ENCODE data around the gene MAP3K9. TPM values are rescaled to one million over a fixed set of nuclear protein-coding genes. Genes with fewer than 3 reads are reported as not detected.
"Not testable (repeated sequence)": the region's sequence is repeated elsewhere in the genome, so short reads cannot be mapped to it uniquely, and the experiment has no call there.

The MAP3K9 gene
- 2.9 TPM for polyA plus RNA-seq (2013, experiment 1 of 2)
- 1.7 TPM for polyA plus RNA-seq (2013, experiment 2 of 2)

- 0% methylated on average over 59 to 83 of the region's 89 CpGs for WGBS, 2 experiments (ENCODE audit: insufficient coverage in 2 of 2)
- Histone ChIP-seq H3K36me3 (ENCODE audit: control insufficient read depth, insufficient read depth, low read length) (no peaks in the 10 kb centered on the region), H3K27ac (ENCODE audit: low read depth, low read length, severe bottlenecking) (peak within 1 kb of the TSS; percentile 18), H3K9me3 (ENCODE audit: control insufficient read depth, low read length) (no peaks in the 10 kb centered on the region), H3K4me3 (ENCODE audit: extremely low read depth, insufficient read depth, low read length, poor library complexity, severe bottlenecking) (peak within 1 kb of the TSS; percentile 69), H3K4me1 (ENCODE audit: control insufficient read depth, insufficient read depth, low read length, poor library complexity, severe bottlenecking) (no peaks in the 10 kb centered on the region)
These were observed at the start of gene MAP3K9 for GRCh38 chr14:70809225-70810219. Gene MAP3K9 (minus strand): TSS chr14:70809513. CDS start chr14:70809171, 342 bp downstream.

DNA sequence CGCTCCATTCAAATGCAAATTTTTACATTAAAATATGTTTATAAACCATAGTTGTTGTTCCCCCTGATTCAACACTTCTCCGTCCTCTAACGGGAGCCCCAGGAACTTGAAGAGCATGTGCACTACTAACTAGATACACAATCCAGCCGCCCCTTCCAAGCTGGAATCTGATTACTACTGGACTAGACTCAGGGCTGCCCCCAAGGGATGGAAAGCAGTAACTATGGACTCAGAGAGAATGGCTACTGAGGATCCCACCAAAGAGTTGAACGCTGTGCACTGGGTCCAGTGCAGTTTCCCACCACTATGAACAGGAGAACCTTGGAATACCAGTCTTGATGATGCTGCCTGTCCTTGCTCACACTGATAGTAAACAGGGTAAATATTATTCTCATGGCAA, 49.3 kb upstream of the MAP3K9 start:
- Histone ChIP-seq H3K36me3 (ENCODE audit: control insufficient read depth, insufficient read depth, low read length) (no peaks in the 10 kb centered on the region), H3K4me3 (ENCODE audit: extremely low read depth, insufficient read depth, low read length, poor library complexity, severe bottlenecking) (no peak overlapping the region), H3K4me1 (ENCODE audit: control insufficient read depth, insufficient read depth, low read length, poor library complexity, severe bottlenecking) (no peaks in the 10 kb centered on the region), H3K9me3 (ENCODE audit: control insufficient read depth, low read length) (no peaks in the 10 kb centered on the region), H3K27ac (ENCODE audit: low read depth, low read length, severe bottlenecking) (no peak overlapping the region)
- whole genome bisulfite sequencing, 2 experiments (ENCODE audit: insufficient coverage in 2 of 2) = 71 to 83% methylated on average over 1 to 2 of the region's 5 CpGs

DNA sequence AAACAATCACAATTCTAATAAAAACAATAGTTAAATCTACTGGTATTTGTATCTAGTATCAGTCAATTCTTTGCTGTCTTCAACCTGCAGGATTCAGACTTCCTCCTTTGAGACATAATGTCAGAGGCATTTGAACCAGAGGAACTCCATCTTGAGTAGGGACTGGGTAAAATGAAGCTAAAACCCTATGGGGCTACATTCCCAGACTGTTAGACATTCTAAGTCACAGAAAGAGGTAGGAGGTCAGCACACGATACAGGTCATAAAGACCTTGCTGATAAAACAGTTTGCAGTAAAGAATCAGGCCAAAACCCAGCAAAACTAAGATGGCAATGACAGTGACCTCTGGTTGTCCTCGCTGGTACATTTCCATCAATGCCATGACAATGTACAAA, 48.2 kb upstream of the MAP3K9 start:
- H3K4me3 ChIP-seq (ENCODE audit: extremely low read depth, insufficient read depth, low read length, poor library complexity, severe bottlenecking) = no peak overlapping the region
- no peak overlapping the region for H3K27ac ChIP-seq (ENCODE audit: low read depth, low read length, severe bottlenecking)
- no peaks in the 10 kb centered on the region for H3K4me1 ChIP-seq (ENCODE audit: control insufficient read depth, insufficient read depth, low read length, poor library complexity, severe bottlenecking)
- WGBS, 2 experiments (ENCODE audit: insufficient coverage in 2 of 2) = 100% methylated on average over 1 to 2 of the region's 2 CpGs
- H3K9me3 ChIP-seq (ENCODE audit: control insufficient read depth, low read length) = no peaks in the 10 kb centered on the region
- H3K36me3 ChIP-seq (ENCODE audit: control insufficient read depth, insufficient read depth, low read length) = no peaks in the 10 kb centered on the region

DNA sequence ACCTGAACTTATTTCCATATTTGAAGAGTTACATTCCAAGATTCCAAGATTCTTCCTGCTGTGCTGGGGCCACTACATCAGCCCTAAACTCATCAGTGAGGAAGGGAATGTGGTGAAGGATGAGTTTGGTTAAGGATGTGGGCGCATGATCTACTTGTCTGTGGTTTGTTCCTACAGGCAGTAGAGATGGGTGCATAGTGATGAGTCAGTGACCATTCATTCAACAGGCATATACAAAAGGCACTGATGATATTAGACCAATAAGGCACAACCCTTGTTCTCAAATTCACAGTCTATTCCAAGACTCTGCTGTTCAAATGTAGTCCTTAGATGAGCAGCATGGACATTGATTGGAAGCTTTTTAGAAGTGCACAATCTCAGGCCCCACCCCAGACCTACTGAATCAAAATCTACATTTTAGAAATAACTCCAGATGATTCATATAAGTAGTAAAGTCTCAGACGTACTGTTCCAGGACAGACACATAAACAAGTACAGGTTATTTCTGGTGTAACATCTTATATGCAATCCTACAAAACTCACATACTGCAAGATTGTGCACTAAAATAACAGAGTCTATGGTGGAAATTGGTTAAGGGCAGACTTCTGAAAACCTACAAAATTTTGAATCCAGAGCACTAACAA, 47.7 kb upstream of the MAP3K9 start:
- WGBS, 2 experiments (ENCODE audit: insufficient coverage in 2 of 2) = no CpG with 5 or more reads among the region's 2 CpGs

GRCh38 chr14:70855486-70855885, 46.2 kb upstream of the MAP3K9 start:
- Histone ChIP-seq H3K4me3 (ENCODE audit: extremely low read depth, insufficient read depth, low read length, poor library complexity, severe bottlenecking) (no peak overlapping the region), H3K9me3 (ENCODE audit: control insufficient read depth, low read length) (no peaks in the 10 kb centered on the region), H3K4me1 (ENCODE audit: control insufficient read depth, insufficient read depth, low read length, poor library complexity, severe bottlenecking) (no peaks in the 10 kb centered on the region), H3K36me3 (ENCODE audit: control insufficient read depth, insufficient read depth, low read length) (no peaks in the 10 kb centered on the region), H3K27ac (ENCODE audit: low read depth, low read length, severe bottlenecking) (no peak overlapping the region)
- 64 to 94% methylated on average over 2 to 5 of the region's 5 CpGs for WGBS, 2 experiments (ENCODE audit: insufficient coverage in 2 of 2)

More for the DNA sequence above, 47.7 kb upstream of the MAP3K9 start:
- Histone ChIP-seq H3K27ac (ENCODE audit: low read depth, low read length, severe bottlenecking) (no peak overlapping the region), H3K36me3 (ENCODE audit: control insufficient read depth, insufficient read depth, low read length) (no peaks in the 10 kb centered on the region), H3K4me1 (ENCODE audit: control insufficient read depth, insufficient read depth, low read length, poor library complexity, severe bottlenecking) (no peaks in the 10 kb centered on the region), H3K4me3 (ENCODE audit: extremely low read depth, insufficient read depth, low read length, poor library complexity, severe bottlenecking) (no peak overlapping the region), H3K9me3 (ENCODE audit: control insufficient read depth, low read length) (no peaks in the 10 kb centered on the region)

GRCh38 chr14:70853658-70854057, 44.3 kb upstream of the MAP3K9 start:
- WGBS, 2 experiments (ENCODE audit: insufficient coverage in 2 of 2) = 83 to 92% methylated on average over 2 of the region's 3 CpGs
- H3K4me3 ChIP-seq (ENCODE audit: extremely low read depth, insufficient read depth, low read length, poor library complexity, severe bottlenecking); H3K27ac ChIP-seq (ENCODE audit: low read depth, low read length, severe bottlenecking); H3K9me3 ChIP-seq (ENCODE audit: control insufficient read depth, low read length); H3K4me1 ChIP-seq (ENCODE audit: control insufficient read depth, insufficient read depth, low read length, poor library complexity, severe bottlenecking); H3K36me3 ChIP-seq (ENCODE audit: control insufficient read depth, insufficient read depth, low read length): not testable (repeated sequence)

GRCh38 chr14:70847406-70848090, 38.2 kb upstream of the MAP3K9 start:
- H3K4me1 ChIP-seq (ENCODE audit: control insufficient read depth, insufficient read depth, low read length, poor library complexity, severe bottlenecking) = no peaks in the 10 kb centered on the region
- WGBS, 2 experiments (ENCODE audit: insufficient coverage in 2 of 2) = 88 to 100% methylated on average over 1 to 2 of the region's 3 CpGs
- no peak overlapping the region for H3K27ac ChIP-seq (ENCODE audit: low read depth, low read length, severe bottlenecking)

DNA sequence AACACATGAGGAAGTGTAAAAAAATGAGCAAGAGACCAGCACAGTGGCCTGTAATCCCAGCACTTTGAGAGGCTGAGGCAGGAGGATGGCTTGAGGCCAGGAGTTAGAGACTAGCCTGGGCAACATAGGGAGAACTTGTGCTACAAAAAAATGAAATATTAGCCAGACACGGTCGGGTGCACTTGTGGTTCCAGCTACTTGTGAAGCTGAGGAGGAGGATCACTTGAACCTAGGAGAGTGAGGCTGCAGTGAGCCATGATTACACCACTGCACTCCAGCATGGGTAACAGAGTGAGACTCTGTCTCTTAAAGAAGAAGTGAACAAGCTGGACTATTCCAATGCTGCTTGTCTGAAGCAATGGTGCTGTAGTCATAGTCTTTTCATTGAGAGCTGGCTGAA, 36.3 kb upstream of the MAP3K9 start:
- H3K9me3 ChIP-seq (ENCODE audit: control insufficient read depth, low read length) = no peaks in the 10 kb centered on the region
- H3K4me1 ChIP-seq (ENCODE audit: control insufficient read depth, insufficient read depth, low read length, poor library complexity, severe bottlenecking) = no peaks in the 10 kb centered on the region
- H3K27ac ChIP-seq (ENCODE audit: low read depth, low read length, severe bottlenecking) = no peak overlapping the region
- H3K36me3 ChIP-seq (ENCODE audit: control insufficient read depth, insufficient read depth, low read length) = no peaks in the 10 kb centered on the region
- H3K4me3 ChIP-seq (ENCODE audit: extremely low read depth, insufficient read depth, low read length, poor library complexity, severe bottlenecking) = no peak overlapping the region
- WGBS, 2 experiments (ENCODE audit: insufficient coverage in 2 of 2) = 86 to 94% methylated on average over 2 of the region's 2 CpGs

More at GRCh38 chr14:70847406-70848090, 38.2 kb upstream of the MAP3K9 start:
- Histone ChIP-seq H3K9me3 (ENCODE audit: control insufficient read depth, low read length) (no peaks in the 10 kb centered on the region), H3K36me3 (ENCODE audit: control insufficient read depth, insufficient read depth, low read length) (no peaks in the 10 kb centered on the region), H3K4me3 (ENCODE audit: extremely low read depth, insufficient read depth, low read length, poor library complexity, severe bottlenecking) (no peak overlapping the region)

DNA sequence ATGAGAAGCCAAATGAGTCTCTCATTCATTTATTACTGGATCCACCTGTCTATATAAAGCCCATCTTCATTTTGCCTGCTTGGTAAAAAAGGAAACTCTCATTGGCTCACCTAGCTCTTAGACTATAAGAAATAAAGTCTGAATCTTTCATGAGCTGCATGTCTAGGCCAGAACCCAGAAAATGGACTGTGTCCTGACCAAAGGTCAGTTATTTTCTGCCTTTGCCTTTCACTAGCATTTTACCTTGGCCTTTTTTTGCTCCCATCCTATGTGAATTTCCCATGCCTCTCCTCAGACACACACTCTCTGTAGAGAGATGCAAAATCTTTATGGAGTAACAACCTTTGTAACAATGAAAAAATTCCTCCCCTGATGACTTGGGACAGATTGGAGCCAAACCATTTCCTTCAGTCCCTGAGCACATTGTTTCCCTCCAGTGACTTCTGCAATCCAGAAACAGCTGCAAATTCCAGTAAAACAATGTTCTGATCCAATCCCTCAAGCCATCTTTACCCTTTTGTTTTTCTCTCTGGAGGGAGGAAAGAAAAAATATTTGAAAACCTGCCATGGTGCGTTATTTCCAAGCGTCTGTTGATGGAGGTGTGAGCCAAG, 33.6 kb upstream of the MAP3K9 start:
- H3K27ac ChIP-seq (ENCODE audit: low read depth, low read length, severe bottlenecking) = no peak overlapping the region
- 92 to 100% methylated on average over 2 of the region's 2 CpGs for WGBS, 2 experiments (ENCODE audit: insufficient coverage in 2 of 2)
- no peaks in the 10 kb centered on the region for H3K4me1 ChIP-seq (ENCODE audit: control insufficient read depth, insufficient read depth, low read length, poor library complexity, severe bottlenecking)
- no peak overlapping the region for H3K4me3 ChIP-seq (ENCODE audit: extremely low read depth, insufficient read depth, low read length, poor library complexity, severe bottlenecking)
- H3K36me3 ChIP-seq (ENCODE audit: control insufficient read depth, insufficient read depth, low read length) = no peaks in the 10 kb centered on the region
- H3K9me3 ChIP-seq (ENCODE audit: control insufficient read depth, low read length) = no peaks in the 10 kb centered on the region

DNA sequence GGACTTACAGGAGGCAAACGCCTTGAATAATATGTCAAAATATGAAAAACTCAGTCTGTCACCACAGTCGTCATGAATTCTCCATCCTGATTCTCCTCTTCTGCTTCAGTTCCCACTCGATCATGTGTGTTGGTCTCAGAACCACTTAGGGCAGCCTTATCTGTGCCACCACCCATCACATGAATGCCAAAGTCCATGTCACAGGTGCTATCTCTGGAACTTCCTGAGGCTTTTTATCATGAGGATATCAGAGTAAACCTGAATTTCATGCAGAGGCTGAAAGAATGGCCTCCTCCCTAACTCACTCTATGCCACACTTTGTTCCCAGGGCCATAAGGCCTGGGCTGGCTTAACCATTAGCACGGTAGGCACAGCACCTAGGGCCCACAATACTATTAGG, 28.8 kb upstream of the MAP3K9 start:
- H3K4me3 ChIP-seq (ENCODE audit: extremely low read depth, insufficient read depth, low read length, poor library complexity, severe bottlenecking) = no peak overlapping the region
- H3K36me3 ChIP-seq (ENCODE audit: control insufficient read depth, insufficient read depth, low read length) = no peaks in the 10 kb centered on the region
- 80 to 87% methylated on average over 2 to 3 of the region's 4 CpGs for WGBS, 2 experiments (ENCODE audit: insufficient coverage in 2 of 2)
- H3K4me1 ChIP-seq (ENCODE audit: control insufficient read depth, insufficient read depth, low read length, poor library complexity, severe bottlenecking) = no peaks in the 10 kb centered on the region
- no peak overlapping the region for H3K27ac ChIP-seq (ENCODE audit: low read depth, low read length, severe bottlenecking)
- H3K9me3 ChIP-seq (ENCODE audit: control insufficient read depth, low read length) = peaks cover 10% of the 10 kb centered on the region

Measured in mesodermal cell (in vitro differentiated cells).